HG03457 (cell line): ENCODE measurements around the gene WDR27.
"Not testable (repeated sequence)": the region's sequence is repeated elsewhere in the genome, so short reads cannot be mapped to it uniquely, and the experiment has no call there.

Experiments
- ATAC-seq: cut with Tn5 transposase; IDR thresholded peaks from one replicate; pipeline ENCODE4 v1.9.1; 2021; ENCODE audit warnings: moderate number of reproducible peaks; ENCODE audit not compliant: unreplicated experiment

WDR27 gene

DNA sequence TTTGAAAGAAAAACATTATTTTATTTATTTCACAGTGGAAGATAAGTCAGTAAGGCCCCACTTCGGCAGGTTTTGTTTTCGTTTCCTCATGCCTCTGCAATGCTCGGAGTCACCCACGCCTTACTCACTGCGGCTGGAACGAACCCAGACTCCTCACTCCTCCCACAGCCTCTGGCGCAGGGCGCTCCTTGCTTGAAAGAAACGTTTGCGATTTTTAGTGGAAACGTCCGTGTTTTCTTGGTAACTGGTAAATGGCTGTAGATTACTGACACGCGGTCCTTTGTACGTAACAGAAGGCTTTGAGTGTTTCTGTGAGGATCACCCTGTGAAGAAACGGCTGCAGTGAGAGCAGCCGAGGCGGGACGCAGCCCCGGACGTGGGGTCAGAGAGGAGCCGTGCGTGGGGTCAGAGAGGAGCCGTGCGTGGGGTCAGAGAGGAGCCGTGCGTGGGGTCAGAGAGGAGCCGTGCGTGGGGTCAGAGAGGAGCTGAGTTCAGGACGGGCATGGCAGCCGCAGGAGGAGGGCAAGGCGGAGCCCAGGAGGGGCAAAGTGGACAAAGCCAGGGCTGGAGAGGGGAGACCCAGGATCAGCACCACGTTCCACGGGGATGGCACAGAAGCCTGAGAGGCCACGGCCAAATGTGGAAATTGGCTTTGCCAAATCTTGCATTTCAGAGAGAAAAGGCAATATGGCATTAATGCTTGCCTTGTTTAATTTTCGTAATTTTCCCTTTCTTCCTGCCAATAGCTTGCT is 249.5 kb downstream of the WDR27 start:
- no peak for ATAC-seq

DNA sequence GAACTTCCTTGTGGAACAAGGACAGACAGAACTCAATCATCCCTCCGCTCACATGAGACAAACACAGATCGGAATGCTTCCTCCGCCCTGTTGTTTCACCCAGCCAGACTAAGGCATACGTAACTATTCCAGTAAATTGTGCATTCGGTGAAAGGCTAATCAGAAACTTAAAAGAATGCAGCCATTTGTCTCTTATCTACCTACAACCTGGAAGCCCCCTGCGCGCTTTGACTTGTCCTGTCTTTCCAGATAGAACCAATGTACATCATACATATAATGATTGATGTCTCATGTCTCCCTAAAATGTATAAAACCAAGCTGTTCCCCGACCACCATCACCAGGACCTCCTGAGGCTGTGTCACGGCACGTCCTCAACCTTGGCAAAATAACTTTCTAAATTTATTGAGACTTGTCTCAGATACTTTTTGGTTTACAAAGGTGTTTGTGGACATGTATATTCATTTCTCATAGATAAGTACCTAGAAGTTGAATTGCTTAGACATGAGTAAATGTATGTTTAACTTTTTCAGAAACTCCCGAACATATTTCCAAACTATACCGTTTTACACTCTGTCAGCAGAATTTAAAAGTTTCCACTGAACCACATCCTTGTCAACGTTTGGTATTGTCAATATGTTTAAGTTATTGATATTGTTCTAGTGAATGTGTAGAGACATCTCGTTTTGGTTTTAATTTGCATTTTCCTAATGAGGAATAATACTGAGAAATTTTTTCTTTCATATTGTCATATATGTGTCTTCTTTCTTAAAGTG is 250.6 kb downstream of the WDR27 start:
- no peak for ATAC-seq

DNA sequence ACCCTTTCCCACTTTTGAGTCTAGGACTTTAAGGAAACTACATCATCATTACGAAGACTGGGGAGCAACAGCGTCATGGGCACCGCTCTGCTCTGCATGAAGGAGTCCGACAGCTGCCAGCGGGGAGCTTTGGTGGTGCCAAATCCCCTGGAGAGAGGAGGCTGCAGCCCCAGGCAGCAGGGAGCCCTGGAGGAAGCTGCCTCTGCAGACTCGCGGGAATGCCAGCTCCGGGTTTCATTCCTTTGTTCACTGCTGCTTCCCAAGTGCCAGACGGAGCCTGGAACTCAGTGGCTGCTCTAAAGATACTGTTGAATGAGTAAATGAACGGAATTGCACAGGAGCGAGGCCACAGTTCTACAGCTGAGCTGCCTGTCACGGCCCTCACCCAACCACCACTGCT is 251.7 kb downstream of the WDR27 start:
- ATAC-seq, result no peak

- no peak for ATAC-seq
Observed at GRCh38 chr6:169449221-169449620, 252.6 kb downstream of the WDR27 start.

DNA sequence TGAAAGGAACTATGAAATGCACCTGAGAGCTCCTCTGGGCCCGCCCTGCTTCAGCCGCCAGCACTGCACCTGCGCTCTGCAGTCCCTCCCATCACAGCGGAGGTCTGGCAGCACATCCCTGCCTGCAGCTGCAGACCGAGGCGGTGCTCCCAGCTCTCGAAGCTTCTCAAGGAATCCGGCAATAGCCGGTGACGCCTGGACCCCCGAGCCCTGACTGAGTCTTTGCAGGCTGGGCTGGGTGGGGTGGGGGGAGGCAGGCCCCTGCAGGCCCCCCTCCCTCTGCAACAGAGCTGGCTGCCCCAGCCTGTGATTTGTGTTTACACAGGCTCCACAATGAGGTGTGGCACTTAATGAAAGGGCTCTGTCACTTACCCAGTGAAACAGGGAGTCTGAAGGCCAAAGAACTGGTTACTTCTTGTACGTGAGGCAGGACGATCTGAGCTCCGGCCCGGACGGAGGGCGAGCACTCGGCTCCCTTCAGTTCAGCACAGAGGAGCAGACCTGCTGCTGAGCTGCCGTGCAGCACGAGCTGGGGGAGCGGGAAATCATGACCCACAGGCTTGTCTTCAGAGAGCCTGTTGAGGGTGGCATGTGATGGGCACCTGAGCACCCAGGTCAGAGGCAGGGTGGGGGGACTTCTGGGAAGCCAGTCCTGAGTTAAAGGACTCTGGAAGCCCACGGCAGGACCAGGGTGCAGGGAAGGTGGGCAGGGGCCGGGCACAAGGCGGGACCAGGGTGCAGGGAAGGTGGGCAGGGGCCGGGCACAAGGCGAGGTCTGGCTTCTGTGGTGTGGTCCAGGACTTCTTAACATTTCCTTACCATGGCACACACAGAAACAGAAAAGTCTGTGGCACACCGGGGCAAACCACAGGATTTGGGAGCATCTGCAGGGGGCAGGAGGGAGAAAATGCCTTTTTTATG is 255.9 kb downstream of the WDR27 start:
- no peak for ATAC-seq

- ATAC-seq, result no peak
Observed at GRCh38 chr6:169445227-169445626, 256.6 kb downstream of the WDR27 start.

DNA sequence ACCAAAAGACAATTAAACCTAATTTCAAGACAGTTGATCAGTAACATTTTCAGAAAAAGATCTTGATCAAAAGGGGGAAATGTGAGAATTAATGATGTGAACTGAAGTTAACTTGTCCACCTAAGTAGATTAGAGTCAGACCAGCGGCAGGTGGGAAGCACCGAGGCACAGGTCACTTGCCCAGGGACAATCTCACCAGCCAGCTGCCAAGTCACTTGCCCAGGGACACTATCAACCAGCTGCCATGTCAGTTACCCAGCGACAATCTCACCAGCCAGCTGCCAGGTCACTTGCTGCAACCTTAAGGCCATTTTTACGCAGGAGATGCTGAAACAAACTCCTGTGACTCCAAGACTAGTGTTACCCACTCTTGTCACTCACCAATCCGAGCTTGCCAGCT is 260.5 kb downstream of the WDR27 start:
- ATAC-seq, result no peak

GRCh38 chr6:169439710-169440109 is 262.1 kb downstream of the WDR27 start:
- no peak for ATAC-seq

DNA sequence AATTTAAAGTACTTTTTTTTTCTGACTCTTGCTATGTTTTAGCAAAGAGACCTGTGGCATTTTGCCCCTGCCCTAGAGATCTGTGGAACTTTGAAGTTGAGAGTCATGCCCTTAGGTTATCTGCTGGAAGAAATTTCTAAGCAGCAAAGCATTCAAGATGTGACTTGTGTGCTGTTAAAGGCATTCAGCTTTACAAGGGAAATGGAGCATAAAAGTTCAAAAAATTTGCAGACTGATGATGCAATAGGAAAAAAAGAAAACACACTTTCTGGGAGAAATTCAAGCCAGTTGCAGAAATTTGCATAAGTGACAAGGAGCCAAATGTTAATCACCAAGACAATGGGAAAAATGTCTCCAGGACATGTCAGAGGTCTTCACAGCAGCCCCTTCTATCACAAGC is 267.3 kb downstream of the WDR27 start:
- not testable (repeated sequence) for ATAC-seq

- ATAC-seq, result no peak
Observed at GRCh38 chr6:169429001-169429400, 272.8 kb downstream of the WDR27 start.

DNA sequence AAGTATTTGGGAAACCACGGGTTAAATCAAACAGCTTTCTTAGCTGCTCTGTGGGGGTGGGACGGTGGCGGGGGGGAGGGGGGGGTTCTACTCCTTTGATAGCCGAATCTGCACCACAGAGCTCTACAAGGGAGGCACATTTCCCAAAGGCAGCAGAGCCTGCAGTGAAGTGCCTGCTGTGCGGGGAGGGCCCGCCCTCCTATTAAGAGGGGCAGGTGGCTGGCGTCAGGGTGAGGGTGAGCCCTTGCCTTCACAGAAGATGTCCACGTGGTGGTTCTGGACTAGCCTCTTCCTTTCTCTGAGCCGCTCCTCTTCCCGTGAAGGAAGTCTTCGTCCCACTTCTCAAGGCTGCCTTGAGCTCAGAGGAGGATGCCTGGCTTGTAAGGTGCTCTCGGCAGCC is 273.3 kb downstream of the WDR27 start:
- ATAC-seq, result no peak

DNA sequence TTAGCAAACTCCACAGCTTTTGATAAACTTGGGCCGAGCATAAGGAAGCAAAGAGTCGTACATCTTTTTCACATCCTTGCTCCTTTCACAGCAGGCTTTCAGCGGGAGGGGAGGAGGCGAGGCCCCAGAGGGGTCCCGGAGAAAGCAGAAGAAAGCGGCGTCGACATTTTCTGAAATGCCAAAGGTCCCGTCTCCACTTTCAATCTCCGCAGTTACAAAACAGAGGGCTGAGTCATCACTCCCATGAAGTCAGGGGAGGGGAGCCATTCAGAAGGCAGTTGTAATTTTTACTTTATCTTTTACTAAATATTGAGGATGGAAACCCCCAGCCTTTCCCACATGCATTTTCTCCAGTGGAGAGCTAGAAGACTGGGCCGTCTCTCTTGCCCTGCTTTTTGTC is 274.0 kb downstream of the WDR27 start:
- no peak for ATAC-seq

- no peak for ATAC-seq
Observed at GRCh38 chr6:169426611-169427010, 275.2 kb downstream of the WDR27 start.

DNA sequence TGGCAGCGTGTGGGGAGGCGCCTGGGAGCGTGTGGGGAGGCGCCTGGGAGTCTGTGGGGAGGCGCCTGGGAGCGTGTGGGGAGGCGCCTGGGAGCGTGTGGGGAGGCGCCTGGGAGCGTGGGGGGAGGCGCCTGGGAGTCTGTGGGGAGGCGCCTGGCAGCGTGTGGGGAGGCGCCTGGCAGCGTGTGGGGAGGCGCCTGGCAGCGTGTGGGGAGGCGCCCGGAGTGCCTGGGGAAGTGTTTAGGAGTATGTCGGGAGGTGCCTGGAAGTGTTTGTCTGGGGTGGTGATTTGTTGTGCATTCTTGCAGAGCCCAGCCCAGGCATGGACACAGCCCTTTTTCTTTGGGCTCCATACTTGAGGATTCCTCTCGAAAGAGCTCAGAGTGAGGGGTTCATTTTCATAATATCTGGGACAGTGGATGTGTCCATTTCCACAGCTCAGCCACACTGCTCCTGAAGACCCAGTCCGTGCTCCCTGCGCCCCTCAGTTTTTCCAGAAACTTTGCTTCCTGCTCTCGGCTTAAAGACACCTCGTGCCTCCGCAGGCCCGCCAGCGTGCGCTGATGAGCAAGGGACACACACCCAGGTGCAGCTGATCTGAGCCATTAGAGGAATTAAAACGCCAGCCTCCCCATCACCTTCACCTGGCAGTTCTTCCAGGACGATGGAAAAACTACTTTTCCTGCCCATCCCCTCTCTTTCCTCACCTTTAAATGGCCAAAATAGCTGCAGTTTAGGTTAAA is 276.0 kb downstream of the WDR27 start:
- ATAC-seq, result no peak

- ATAC-seq, result no peak
Observed at GRCh38 chr6:169424821-169425240, 277.0 kb downstream of the WDR27 start.

DNA sequence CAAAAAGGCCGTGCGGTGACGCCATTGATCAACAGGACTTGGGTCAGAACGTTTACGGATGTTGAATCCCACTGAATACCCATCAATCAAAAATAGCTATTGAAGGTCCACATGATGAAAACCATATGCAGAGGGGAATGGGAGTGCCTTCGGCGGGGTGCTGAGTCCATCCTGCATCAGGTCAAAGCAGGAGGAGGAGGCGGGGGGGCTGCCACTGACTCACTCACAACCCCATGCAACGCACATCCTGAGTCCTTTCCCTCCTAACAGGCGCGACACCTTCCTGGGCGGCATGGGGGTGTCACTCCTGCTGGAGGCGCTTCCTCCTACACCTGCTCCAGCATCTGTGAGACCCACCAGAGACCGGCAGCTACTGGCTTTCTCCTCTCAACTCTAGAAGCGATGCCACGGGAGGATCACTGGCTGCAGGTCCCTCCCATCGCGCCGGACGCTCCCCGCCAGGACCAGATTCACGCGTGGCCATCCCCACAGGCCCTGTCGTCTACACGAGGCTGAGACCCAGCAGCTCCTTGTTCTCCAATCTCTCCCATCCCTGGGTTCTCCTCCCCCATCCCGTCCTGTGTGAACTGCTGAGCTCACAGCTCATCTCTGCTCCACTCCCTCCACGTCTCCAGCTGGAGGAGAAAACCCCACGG is 277.6 kb downstream of the WDR27 start:
- no peak for ATAC-seq

GRCh38 chr6:169421586-169422264 is 280.1 kb downstream of the WDR27 start:
- ATAC-seq, result no peak

GRCh38 chr6:169420912-169421543 is 280.8 kb downstream of the WDR27 start:
- ATAC-seq, result no peak

- no peak for ATAC-seq
Observed at GRCh38 chr6:169417101-169417500, 284.7 kb downstream of the WDR27 start.
